ENCODE measurements around the gene MPG.

Gene MPG

GRCh38 chr16:47234-47633, 30.8 kb upstream of the MPG start:
- in situ Hi-C loops (cut with MboI; ENCODE audit: low sequenced_read_pairs), result no loop called here

- in situ Hi-C loops (cut with MboI; ENCODE audit: low sequenced_read_pairs), result no loop called here
Observed at GRCh38 chr16:50769-51591, 27.0 kb upstream of the MPG start.

GRCh38 chr16:53346-54236, 24.4 kb upstream of the MPG start, which contains the start of the genes POLR3K and SNRNP25:
POLR3K (minus strand) TSS chr16:53608; CDS start chr16:53586, 22 bp downstream.
SNRNP25 (plus strand) TSS chr16:53828; CDS start chr16:54017, 189 bp downstream.
- in situ Hi-C loops (cut with MboI; ENCODE audit: low sequenced_read_pairs), result no loop called here

- in situ Hi-C loops (cut with MboI; ENCODE audit: low sequenced_read_pairs), result no loop called here
Observed at GRCh38 chr16:54237-54581, 23.8 kb upstream of the MPG start.

GRCh38 chr16:55571-56136, 22.4 kb upstream of the MPG start:
- in situ Hi-C loops (cut with MboI; ENCODE audit: low sequenced_read_pairs), result no loop called here

GRCh38 chr16:56231-56927, 21.6 kb upstream of the MPG start:
- in situ Hi-C loops (cut with MboI; ENCODE audit: low sequenced_read_pairs), result no loop called here

GRCh38 chr16:57711-58110, 20.3 kb upstream of the MPG start:
- in situ Hi-C loops (cut with MboI; ENCODE audit: low sequenced_read_pairs), result no loop called here

- in situ Hi-C loops (cut with MboI; ENCODE audit: low sequenced_read_pairs), result no loop called here
Observed at GRCh38 chr16:58491-59439, 19.3 kb upstream of the MPG start.

GRCh38 chr16:59440-60059, 18.5 kb upstream of the MPG start:
- in situ Hi-C loops (cut with MboI; ENCODE audit: low sequenced_read_pairs), result no loop called here

- in situ Hi-C loops (cut with MboI; ENCODE audit: low sequenced_read_pairs), result no loop called here
Observed at GRCh38 chr16:60166-60565, 17.9 kb upstream of the MPG start.

GRCh38 chr16:60929-61878, 16.8 kb upstream of the MPG start:
- in situ Hi-C loops (cut with MboI; ENCODE audit: low sequenced_read_pairs), result no loop called here

- in situ Hi-C loops (cut with MboI; ENCODE audit: low sequenced_read_pairs), result no loop called here
Observed at GRCh38 chr16:61879-62281, 16.1 kb upstream of the MPG start.

- in situ Hi-C loops (cut with MboI; ENCODE audit: low sequenced_read_pairs), result no loop called here
Observed at GRCh38 chr16:62283-62967, 15.6 kb upstream of the MPG start.

- in situ Hi-C loops (cut with MboI; ENCODE audit: low sequenced_read_pairs), result no loop called here
Observed at GRCh38 chr16:62968-63391, 15.0 kb upstream of the MPG start.

GRCh38 chr16:63466-63865, 14.6 kb upstream of the MPG start:
- in situ Hi-C loops (cut with MboI; ENCODE audit: low sequenced_read_pairs), result no loop called here

GRCh38 chr16:63998-64913, 13.8 kb upstream of the MPG start:
- in situ Hi-C loops (cut with MboI; ENCODE audit: low sequenced_read_pairs), result no loop called here

- in situ Hi-C loops (cut with MboI; ENCODE audit: low sequenced_read_pairs), result no loop called here
Observed at GRCh38 chr16:64914-65255, 13.1 kb upstream of the MPG start.

All from HL-60/S4 treated with phorbol 12-myristate 13-acetate at 8.2 ng/mL for 4 days and 3 days (cell line).